GM18511 (cell line): ENCODE results near the gene BCAS3.
"Not testable (repeated sequence)": the region's sequence is repeated elsewhere in the genome, so short reads cannot be mapped to it uniquely, and the experiment has no call there.

Source experiments
- ATAC-seq: cut with Tn5 transposase; IDR thresholded peaks from one replicate; pipeline ENCODE4 v1.9.1; 2021; ENCODE audit warnings: mild to moderate bottlenecking, moderate library complexity; ENCODE audit not compliant: unreplicated experiment

Gene BCAS3

DNA sequence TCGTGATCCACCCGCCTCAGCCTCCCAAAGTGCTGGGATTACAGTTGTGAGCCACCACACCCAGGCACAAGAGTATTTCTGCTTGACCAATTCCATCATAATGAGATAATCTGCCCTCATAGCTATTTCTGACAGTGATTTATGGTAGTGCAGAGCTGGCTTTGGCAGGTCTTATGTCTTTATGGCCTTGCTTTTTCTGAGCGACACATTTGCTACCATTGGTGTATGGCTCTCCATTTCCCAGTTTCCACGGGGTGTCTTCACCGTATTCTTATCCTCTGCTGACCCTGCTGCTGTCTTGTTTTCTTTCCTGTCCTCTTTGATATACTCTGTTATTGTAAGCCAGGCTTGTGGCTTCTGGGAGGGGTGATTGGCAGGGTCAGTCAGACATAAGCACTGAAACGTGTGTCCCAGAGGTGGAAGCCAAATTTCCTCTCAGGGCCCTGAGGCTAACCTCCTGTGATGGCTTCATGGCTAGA lies 560.8 kb downstream of the BCAS3 start:
- no peak for ATAC-seq

DNA sequence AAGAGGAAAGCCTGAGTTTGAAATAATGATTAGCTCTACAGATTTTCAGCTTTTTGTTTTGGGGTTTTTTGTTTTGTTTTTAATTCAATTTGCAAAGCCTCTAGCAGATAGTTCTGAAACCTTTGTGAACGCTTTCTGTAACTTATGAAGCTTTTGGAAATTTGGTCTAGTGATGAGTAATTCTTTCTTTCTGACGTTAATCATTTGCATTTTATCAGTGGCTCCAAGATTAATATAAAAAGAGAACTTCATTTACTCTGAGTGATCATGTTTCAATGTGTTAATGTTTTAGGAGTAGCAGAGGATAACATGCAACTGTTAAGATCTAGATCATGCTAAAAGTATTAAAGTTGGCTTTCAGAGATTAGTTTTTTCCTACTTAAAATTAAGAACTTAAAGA lies 561.7 kb downstream of the BCAS3 start:
- ATAC-seq = no peak

DNA sequence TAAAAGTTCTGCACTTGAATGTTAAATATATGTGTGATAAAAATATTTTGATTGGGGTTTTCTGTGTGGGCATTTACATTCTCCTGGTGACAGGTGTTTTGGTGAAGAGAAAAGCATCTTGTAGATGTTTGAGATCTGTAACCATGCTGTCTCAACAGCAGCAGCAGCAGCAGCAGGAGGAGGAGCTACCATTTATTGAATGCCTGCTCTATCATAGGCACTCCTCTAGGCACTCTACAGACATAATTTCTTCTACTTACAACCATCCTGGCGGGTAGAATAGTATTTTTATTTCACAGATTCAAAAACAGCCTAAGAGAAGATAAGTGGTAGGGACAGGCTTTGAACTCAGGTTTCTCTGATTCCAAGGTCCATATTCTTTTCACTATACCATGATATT lies 562.3 kb downstream of the BCAS3 start:
- ATAC-seq = no peak

DNA sequence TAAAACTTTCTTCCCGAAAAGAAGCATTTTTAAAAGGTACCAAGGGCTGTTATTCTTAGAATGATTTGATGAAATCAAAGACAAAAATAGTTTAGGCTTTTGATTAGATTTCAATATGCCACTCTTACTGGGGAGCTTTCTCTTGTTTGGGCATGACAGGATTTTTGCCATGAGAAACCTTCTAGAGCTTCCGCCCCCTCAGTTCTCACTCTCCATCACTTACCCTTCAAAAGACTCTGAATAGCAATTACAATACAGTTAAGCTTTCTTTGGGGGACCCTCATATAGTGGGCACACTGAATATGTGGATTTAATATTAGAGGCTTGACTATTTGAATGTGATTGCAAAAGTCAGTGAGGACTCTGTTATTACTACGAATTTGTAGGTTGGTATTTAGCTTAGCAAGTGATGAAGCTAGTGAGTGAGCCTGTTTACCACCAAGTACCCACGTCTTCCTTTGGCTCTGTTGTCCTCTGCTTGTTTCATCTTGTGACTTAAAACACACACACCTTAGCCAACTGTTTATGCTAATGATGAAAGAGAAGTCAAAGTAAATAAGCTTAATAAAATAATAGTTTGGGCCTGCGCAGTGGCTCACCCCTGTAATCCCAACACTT lies 563.3 kb downstream of the BCAS3 start:
- ATAC-seq = no peak

DNA sequence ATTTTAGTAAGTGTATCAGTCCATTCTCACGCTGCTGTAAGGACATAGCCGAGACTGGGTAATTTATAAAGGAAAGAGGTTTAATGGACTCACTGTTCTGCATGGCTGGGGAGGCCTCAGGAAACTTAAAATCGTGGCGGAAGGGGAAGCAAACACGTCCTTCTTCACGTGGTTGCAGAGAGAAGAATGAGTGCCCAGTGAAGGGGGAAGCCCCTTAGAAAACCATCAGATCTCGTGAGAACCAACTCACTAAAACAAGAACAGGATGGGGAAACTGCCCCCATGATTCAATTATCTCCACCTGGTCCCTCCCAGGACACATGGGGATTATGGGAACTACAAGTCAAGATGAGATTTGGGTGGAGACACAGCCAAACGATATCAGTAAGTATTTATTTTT lies 567.3 kb downstream of the BCAS3 start:
- ATAC-seq = not testable (repeated sequence)

DNA sequence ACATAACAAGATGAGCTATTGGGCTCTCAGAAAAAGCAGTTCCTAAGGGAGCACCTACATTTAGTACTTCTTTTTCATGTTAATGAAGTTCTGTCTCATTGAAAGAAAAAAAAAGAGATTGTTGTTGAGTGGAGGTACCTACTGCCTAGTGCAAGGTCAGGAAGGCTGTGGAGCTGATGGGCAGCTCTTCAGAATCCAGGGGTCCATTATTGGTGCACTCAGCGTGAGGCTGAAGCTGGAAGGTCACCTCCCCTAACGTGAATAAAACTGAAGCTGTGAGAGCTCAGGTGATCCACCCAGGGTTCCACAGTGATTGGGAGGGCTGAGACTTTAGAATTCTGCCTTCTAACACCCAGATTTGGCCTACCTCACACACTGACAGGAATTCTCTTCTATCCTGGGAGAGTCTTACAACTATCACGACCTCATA lies 568.1 kb downstream of the BCAS3 start:
- ATAC-seq = no peak

DNA sequence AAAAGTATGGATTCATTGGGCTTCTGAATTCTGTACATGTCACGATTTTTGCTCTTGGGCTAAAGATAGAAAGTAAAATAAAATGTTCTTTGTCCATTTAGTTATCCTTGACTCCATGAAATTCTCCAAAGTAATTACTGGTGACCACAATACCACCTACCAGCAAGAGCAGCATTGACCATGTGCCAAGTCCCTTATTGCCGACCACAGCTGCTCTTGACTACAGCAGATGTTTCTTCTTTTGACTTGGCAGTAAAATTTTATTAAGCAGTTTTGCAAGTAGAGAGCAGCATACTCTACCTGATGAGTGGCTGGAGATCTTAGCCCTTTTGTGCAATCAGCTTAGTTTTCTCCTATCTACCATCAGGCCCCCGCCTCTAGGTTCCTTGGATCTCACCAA lies 569.8 kb downstream of the BCAS3 start:
- ATAC-seq = no peak

DNA sequence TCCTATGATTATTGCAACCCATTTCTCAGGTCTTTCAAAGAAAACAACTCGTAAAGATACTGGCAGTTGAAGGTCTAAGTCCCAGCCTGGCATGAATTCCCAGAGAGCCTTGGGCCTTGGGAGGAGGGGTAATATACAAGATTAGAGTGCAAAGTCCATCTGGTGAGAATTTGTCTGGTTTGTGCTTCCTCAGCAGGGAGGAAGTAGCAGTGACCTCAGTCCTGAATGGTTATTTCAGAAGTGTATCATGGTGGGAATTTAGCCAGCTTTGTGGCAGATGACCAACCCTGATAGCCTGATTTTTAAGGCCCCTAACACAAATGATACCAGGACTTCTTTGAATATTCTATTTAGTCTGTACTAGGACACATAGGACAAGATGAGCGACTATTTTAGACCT lies 570.7 kb downstream of the BCAS3 start:
- no peak for ATAC-seq

DNA sequence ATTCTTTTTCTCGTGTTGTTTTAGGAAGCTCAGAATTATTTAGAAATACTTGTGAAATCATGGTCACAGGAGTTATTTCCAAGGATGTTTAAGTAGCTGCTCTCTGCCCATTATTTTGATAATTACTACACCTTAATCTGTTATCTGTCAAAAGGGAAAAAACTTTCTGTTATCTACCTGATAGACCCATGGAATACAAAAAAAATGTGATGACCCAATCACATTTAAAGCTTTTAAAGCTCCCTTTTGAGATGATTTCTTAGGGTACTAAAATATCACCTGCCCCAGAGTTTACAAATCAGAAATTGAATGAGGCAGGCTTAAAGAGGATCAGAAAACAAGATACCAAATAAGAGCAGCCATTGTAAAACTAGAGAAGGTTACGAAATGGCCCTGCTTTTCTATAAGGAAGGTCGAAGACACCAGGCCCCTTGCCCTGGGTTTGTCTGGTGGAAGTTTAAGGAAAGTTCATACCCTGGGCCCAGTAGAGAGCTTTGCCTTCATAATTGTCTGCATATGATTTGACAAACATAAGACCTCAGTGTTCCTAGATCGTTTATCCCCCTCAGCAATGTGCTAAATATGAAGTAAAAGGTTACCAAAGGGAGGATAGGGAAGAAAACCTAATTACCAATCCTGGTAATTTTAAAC lies 572.1 kb downstream of the BCAS3 start:
- ATAC-seq = no peak

DNA sequence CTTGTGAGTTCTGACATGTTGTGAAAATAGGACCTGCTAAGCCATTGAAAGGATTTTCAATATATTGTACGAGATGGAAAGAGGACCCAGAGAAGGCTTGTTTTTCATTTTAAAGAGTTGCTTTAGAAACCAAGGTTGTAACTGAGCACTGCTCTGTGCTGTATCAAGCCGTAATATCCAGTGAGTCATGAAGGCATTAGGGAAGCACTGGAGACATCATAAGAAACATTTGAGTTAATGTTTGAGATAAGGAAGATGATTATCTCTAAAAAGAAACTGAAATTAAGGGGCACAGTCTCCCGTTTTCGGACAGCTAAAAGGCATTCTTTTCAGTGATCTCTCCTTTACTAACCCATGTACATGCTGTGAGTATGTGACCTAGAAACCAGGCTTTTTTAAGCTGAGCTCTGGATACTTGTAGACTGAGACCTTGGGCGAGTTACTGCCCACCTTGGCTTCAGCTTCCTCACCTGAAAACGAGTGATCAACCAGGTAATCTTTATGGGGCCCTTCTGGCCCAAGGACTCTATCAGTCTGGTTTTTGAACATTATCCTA lies 572.8 kb downstream of the BCAS3 start:
- no peak for ATAC-seq

DNA sequence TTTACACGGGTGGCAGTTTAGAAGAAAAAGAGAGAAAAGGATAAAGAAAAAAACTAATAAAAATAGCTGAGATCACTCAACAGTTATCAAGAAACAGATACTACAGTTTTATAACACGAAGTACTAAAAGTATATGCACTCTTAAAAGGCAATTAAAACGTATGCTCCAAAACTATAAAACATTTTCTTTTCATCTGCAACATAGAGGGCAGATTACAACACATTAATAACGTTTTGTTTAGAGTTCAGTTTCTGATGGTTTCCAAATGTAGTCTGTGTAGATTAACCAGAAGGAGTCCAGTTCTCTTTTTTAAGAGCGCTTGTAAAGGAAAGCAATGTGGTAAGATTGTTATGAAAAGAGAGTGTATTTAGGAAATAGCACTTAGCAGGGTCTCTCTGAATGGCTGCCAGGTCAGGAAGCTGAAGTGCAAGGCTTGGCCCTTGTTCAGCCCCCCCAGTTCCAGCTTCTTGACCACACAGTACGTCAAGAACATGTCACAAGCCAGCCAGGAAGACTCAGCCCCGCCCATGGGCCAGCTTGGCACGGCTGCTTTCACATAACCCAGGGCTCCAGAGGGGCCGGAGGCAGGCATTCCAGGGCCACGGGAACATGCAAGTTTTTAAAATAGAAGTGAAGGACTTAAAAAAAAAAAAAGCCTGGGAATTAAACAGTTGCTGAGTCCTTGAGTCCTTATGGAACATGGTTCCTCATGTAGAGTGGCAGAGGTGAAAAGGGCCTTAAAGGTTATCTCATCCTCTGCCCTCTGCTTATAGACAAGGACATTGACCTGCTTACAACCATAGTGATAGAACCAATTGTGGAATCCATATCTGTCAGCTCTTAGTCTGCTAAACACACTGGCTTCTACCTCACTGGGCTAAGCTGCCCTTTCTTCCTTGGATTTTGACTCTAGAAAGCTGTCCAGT lies 574.6 kb downstream of the BCAS3 start:
- ATAC-seq = no peak

DNA sequence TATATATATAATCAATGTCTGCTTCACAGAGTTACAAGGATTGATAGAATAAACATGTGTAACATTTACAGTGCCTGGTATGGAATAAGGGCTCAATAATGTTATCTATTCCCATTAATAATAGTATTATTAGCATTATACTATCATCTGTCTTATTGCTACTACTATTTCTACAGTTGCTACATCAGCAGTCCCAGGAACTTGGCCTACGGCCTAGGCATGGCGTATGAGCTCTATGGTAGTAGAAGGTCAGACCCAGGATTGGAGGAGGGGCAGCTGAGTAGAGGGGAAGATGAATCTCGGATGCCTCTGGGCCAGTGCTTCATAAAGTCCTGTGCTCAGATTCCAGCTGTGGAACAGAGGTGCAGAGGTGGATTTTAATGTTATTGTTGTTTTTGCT lies 575.7 kb downstream of the BCAS3 start:
- ATAC-seq = no peak

DNA sequence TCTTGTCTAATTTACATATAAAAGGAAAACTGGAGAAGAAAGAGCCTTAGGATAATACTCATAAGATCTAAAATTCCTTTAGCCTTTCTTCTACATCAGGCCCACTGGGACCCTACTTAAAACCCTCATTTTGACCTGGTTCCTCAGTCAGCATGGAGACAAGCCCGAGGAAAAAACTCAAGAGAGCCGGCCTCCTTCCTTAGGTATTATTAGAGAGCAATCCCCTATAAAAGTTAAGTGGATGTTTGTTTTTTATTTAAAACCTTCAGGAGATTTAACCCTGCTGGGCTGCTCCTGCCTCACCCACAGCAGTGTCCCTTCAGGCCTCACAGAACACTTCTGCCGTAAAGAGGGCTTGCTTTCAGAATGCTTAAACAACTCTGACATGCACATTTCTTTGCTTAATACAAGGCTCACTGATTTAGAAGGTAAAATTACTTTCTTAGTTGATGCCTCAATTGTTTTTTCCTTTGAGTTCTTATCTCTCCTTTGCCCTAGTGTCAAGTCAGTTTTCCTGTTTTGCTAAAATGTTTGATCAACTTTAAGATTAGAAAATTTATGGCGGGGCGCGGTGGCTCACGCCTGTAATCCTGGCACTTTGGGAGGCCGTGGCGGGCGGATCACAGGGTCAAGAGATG lies 576.4 kb downstream of the BCAS3 start:
- no peak for ATAC-seq

DNA sequence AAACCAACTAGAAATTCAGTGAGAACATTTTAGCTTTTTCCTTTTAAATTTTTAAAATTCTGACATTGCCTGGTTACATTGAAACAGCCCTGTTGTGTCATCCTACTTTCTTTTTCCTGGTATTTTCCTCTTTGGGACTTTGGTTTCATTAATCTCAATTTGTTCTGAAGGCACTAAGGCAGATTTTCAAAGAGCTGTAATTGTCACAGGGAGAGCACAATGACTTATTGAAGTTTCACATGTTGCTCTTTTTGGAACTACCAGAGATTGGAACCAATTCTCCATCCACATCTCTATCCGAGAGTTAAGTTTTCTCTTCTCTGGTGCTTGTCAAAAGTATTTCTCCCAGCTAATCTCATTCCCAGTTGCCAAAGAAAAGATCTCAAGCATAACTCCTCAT lies 577.3 kb downstream of the BCAS3 start:
- ATAC-seq = no peak

DNA sequence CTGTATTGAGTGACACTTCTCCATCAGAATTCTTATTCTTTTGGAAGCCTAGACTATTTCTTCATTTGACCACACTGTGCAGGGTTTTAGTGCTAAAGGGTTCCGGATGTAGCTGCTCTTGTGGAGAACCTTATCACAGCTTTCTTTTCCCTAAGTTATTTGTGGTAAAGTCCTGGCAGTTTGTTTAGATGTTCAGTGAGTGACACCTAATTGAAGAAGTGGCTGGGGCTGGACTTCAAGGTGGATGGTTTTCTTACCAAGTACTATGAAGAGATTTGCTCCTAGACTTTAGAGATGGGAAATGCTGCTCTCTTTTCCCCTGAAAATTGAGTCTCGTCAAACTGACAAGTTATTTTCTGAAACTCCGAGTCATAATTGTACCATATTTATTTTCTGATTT lies 578.0 kb downstream of the BCAS3 start:
- no peak for ATAC-seq

DNA sequence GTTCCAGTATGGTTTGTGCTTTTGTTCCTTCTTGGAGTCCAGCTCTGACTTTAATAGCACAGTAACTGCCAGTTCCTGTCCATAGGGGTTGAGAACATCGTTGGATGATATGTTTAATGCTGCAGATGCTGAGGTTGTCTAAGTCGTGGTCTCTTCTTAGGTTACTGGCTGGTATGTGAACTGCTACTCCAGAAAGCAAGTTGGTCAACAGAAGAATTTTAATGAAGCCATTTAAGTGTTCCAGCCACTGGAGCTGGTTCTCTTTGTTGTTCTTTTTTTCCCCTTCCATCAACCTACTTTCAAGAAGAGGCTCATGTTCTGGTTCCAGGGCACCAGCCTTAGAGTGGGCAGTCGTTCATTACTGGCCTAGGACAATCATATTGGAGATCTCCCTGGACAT lies 581.7 kb downstream of the BCAS3 start:
- no peak for ATAC-seq

DNA sequence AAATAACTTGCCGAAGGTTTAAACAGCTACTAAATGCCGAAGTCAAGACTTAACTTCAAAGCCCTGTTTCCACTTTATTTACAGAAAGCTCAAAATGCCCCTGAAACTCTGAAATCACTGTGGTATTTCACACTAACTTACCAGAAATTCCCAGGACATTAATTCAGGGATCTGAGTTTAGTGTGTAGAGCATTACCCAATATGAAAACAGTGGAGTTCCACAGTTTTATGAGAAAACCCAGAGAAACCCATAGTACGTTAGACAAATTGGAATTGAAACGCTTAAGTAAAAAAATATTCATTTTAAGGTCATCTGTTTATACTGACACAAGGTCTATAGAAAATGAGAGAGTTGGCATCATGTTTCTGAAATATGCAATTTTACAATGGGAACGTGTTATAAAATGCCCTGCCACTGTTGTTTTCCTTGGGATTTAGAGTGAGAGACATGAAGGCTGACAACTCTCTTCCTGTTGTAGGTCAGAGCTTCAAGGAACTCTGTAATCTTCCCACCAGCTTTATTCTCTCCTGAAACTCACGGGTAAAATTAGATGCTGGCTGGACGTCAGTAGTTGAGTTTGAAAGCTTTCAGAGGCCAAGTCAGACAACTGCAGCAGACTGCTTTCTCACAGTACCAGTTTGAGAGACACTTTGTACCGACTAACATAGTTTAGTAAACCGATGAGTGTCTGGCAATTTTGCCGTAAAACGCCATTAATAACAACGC lies 582.6 kb downstream of the BCAS3 start:
- no peak for ATAC-seq

DNA sequence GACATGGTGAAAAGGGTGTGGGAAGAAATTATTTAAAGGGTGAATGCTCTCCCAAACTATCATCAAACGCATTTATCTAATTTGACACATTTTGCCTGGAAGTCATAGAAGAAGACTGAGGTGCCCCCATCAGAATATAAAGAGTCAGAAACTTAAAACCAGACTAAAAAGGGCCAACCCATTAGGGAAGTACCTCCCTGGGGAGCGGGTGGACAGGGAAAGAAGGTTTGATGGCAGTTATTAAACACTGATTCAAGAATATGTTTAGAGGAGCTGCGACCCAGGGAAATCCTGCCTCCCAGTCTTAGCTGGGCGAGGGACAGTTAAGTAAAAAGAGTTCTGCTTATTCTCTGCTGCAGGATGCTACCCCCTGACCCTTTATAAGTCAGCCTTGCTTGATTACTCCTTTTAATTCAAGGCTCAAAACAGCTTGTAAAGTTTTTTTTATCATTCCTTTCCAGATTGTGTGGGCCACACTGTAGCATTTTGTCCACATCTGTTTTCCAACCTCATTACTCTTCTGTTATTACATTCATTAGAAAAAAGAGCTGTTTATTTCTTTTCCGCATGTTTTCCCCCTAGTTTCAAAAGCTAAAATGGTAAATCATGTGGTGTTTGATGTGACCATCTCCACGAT lies 583.5 kb downstream of the BCAS3 start:
- no peak for ATAC-seq

DNA sequence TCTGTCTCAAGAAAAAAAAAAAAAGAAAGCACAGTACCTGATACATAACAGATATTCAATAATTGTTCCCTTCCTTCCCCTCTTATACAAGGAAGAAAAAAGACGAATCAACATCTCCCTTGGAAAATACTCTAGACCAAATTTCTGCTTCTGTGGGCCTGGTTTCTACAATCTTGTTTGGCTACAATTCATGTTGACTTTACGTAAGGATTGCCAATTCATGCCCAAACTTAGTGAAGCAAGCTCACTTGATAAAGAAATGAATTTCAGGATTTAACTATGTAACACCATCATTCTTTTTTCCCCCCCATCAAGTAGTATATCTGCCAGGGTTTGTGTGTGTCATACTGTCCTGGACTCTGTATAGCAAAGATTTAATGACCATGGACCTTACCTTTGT lies 587.7 kb downstream of the BCAS3 start:
- no peak for ATAC-seq

DNA sequence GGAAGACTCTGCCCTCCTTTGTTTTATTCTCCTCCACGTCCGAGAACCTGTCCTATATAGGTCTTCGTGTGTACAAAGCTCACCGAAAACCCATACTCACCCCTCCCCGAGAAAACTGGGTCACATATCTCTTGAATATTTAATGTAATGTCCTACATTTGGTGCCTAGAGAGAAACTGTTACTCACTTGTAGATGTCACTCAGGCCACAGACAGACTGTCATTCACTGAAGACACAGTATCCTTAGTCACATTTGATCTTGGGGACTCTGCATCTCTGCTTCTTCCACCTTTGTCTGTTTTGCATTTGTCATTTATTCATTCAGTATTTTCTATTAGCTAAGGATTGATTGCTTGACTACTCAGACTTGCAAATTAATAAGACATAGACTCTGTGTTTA lies 590.2 kb downstream of the BCAS3 start:
- no peak for ATAC-seq
